ENCODE results near the gene OXLD1.
"Not testable (repeated sequence)": the region's sequence is repeated elsewhere in the genome, so short reads cannot be mapped to it uniquely, and the experiment has no call there.

Gene OXLD1

GRCh38 chr17:81682565-81683207 is 16.3 kb upstream of the OXLD1 start:
- no peak for DNase-seq (ENCODE audit: low read depth)

GRCh38 chr17:81681672-81682071 is 15.3 kb upstream of the OXLD1 start:
- no peak for DNase-seq (ENCODE audit: low read depth)

GRCh38 chr17:81680150-81680549 is 13.7 kb upstream of the OXLD1 start:
- DNase-seq (ENCODE audit: low read depth) = no peak

GRCh38 chr17:81676906-81677305 is 10.5 kb upstream of the OXLD1 start:
- DNase-seq (ENCODE audit: low read depth) = no peak

- not testable (repeated sequence) for DNase-seq (ENCODE audit: low read depth)
Measured at GRCh38 chr17:81675515-81676221, 9.3 kb upstream of the OXLD1 start.

GRCh38 chr17:81673561-81674258 is 7.3 kb upstream of the OXLD1 start:
- DNase-seq (ENCODE audit: low read depth) = no peak

- DNase-seq (ENCODE audit: low read depth) = no peak
Measured at GRCh38 chr17:81672954-81673353, 6.5 kb upstream of the OXLD1 start.

- no peak for DNase-seq (ENCODE audit: low read depth)
Measured at GRCh38 chr17:81672504-81672903, 6.1 kb upstream of the OXLD1 start.

GRCh38 chr17:81667754-81668153 is 1.3 kb upstream of the OXLD1 start:
- no peak for DNase-seq (ENCODE audit: low read depth)

- DNase-seq (ENCODE audit: low read depth) = no peak
Measured at GRCh38 chr17:81666092-81666341, 388 bp downstream of the OXLD1 start.

GRCh38 chr17:81665205-81666091 is 957 bp downstream of the OXLD1 start:
- DNase-seq (ENCODE audit: low read depth) = no peak

- DNase-seq (ENCODE audit: low read depth) = no peak
Measured at GRCh38 chr17:81664051-81664470, 2.3 kb downstream of the OXLD1 start.

GRCh38 chr17:81662002-81662401 is 4.4 kb downstream of the OXLD1 start:
- DNase-seq (ENCODE audit: low read depth) = no peak

GRCh38 chr17:81660441-81660840 is 6.0 kb downstream of the OXLD1 start:
- no peak for DNase-seq (ENCODE audit: low read depth)

- DNase-seq (ENCODE audit: low read depth) = no peak
Measured at GRCh38 chr17:81659038-81659437, 7.4 kb downstream of the OXLD1 start.

GRCh38 chr17:81656835-81657234 is 9.6 kb downstream of the OXLD1 start:
- DNase-seq (ENCODE audit: low read depth) = no peak

- no peak for DNase-seq (ENCODE audit: low read depth)
Measured at GRCh38 chr17:81656118-81656743, 10.2 kb downstream of the OXLD1 start, which contains the start of gene PDE6G. PDE6G (minus strand) TSS chr17:81656542; CDS start chr17:81653305, 3,237 bp downstream.

- no peak for DNase-seq (ENCODE audit: low read depth)
Measured at GRCh38 chr17:81655378-81656117, 10.9 kb downstream of the OXLD1 start.

GRCh38 chr17:81652906-81653771 is 13.3 kb downstream of the OXLD1 start:
- DNase-seq (ENCODE audit: low read depth) = no peak

- DNase-seq (ENCODE audit: low read depth) = no peak
Measured at GRCh38 chr17:81651692-81652091, 14.7 kb downstream of the OXLD1 start.

Data from activated T-helper 1 cell treated with Interleukin-2 at 50 U/mL for 16 hours (primary cell).